Right renal cortex interstitium (tissue), 3 donors: Measurements from ENCODE around the gene EWSR1. TPM values are rescaled to one million over a fixed set of nuclear protein-coding genes. Genes with fewer than 3 reads are reported as not detected.
"Not testable (repeated sequence)": the region's sequence is repeated elsewhere in the genome, so short reads cannot be mapped to it uniquely, and the experiment has no call there.

ENCODE experiments used
- DNase-seq, 3 donors: peaks; one replicate each; pipeline ENCODE4 v3.0.0-alpha.2; 2013; ENCODE audit warnings: low read depth in 3 of 3, low spot score in 2 of 3
- polyA plus RNA-seq, 3 donors: library from polyadenylated mRNA; unstranded; fragments of 120-200 nt; gene quantifications; one replicate each; pipeline ENCODE4 v1.2.1, GENCODE V29; 2013; ENCODE audit not compliant: insufficient read length in 3 of 3

Gene EWSR1
- polyA plus RNA-seq, 3 donors = 287 to 335 (median 320) TPM

GRCh38 chr22:29332886-29333496 lies 64.9 kb downstream of the EWSR1 start:
- DNase-seq = no peak

GRCh38 chr22:29334148-29334547 lies 66.1 kb downstream of the EWSR1 start:
- DNase-seq = no peak

GRCh38 chr22:29334696-29335344 lies 66.8 kb downstream of the EWSR1 start:
- no peak for DNase-seq

GRCh38 chr22:29335656-29336055 lies 67.6 kb downstream of the EWSR1 start:
- DNase-seq = no peak

- no peak for DNase-seq
Observed at GRCh38 chr22:29336751-29337490, 68.9 kb downstream of the EWSR1 start.

- DNase-seq = no peak
Observed at GRCh38 chr22:29337631-29338284, 69.7 kb downstream of the EWSR1 start.

GRCh38 chr22:29338398-29338797 lies 70.3 kb downstream of the EWSR1 start:
- DNase-seq = no peak

GRCh38 chr22:29339381-29340235 lies 71.5 kb downstream of the EWSR1 start:
- DNase-seq = no peak

GRCh38 chr22:29340566-29340965 lies 72.5 kb downstream of the EWSR1 start:
- no peak for DNase-seq

- DNase-seq = no peak
Observed at GRCh38 chr22:29341056-29341848, 73.2 kb downstream of the EWSR1 start.

GRCh38 chr22:29341849-29342127 lies 73.7 kb downstream of the EWSR1 start:
- DNase-seq = no peak

GRCh38 chr22:29342177-29342576 lies 74.1 kb downstream of the EWSR1 start:
- no peak for DNase-seq

GRCh38 chr22:29342577-29343312 lies 74.7 kb downstream of the EWSR1 start:
- DNase-seq = no peak

- DNase-seq = no peak
Observed at GRCh38 chr22:29343313-29343805, 75.3 kb downstream of the EWSR1 start.

- no peak for DNase-seq
Observed at GRCh38 chr22:29344137-29344536, 76.1 kb downstream of the EWSR1 start.

- not testable (repeated sequence) for DNase-seq
Observed at GRCh38 chr22:29344889-29345288, 76.8 kb downstream of the EWSR1 start.

GRCh38 chr22:29345932-29346331 lies 77.9 kb downstream of the EWSR1 start:
- DNase-seq = no peak

- DNase-seq = no peak
Observed at GRCh38 chr22:29346659-29347058, 78.6 kb downstream of the EWSR1 start.

- DNase-seq = no peak
Observed at GRCh38 chr22:29348041-29348440, 80.0 kb downstream of the EWSR1 start.
